Mesenchymal stem cell (in vitro differentiated cells and primary cell): ENCODE results near the gene CCL8.

ENCODE experiments used
- DNase-seq: peaks from one replicate; pipeline ENCODE4 v3.0.0-alpha.2; 2013
- H2AFZ ChIP-seq: one replicate; pipeline ENCODE4 v1.6.1; 2013; ENCODE audit warnings: low read depth, mild to moderate bottlenecking, control low read depth, inconsistent platforms, low read length, moderate library complexity
- H2AK5ac ChIP-seq: 2 replicates; pipeline ENCODE4 v1.6.1; 2013; ENCODE audit warnings: low read length, moderate library complexity, mild to moderate bottlenecking, inconsistent platforms; ENCODE audit not compliant: severe bottlenecking
- H2BK120ac ChIP-seq: one replicate; pipeline ENCODE4 v1.6.1; 2013; ENCODE audit warnings: low read depth, mild to moderate bottlenecking, inconsistent platforms, low read length, moderate library complexity
- H2BK12ac ChIP-seq, 2 experiments: one replicate each; pipeline ENCODE4 v1.6.1; 2013; ENCODE audit warnings: inconsistent platforms in 2 of 2, low read length in 2 of 2, mild to moderate bottlenecking in 2 of 2, moderate library complexity in 2 of 2, control low read depth in 1 of 2
- H2BK15ac ChIP-seq: one replicate; pipeline ENCODE4 v1.6.1; 2013; ENCODE audit warnings: mild to moderate bottlenecking, low read depth, inconsistent platforms; ENCODE audit not compliant: poor library complexity, severe bottlenecking
- H2BK5ac ChIP-seq: 2 replicates; pipeline ENCODE4 v1.6.1; 2013; ENCODE audit warnings: low read depth, mild to moderate bottlenecking, low read length, control low read depth, inconsistent platforms; ENCODE audit not compliant: poor library complexity, severe bottlenecking
- H3K14ac ChIP-seq, 2 experiments: one replicate each; pipeline ENCODE4 v1.6.1; 2013; ENCODE audit warnings: inconsistent platforms in 2 of 2, low read length in 2 of 2, control low read depth in 1 of 2, mild to moderate bottlenecking in 1 of 2, moderate library complexity in 1 of 2
- H3K18ac ChIP-seq, 2 experiments: one replicate each; pipeline ENCODE4 v1.6.1; 2013; ENCODE audit warnings: inconsistent platforms in 2 of 2, low read length in 2 of 2, control low read depth in 1 of 2, low read depth in 1 of 2, mild to moderate bottlenecking in 1 of 2
- H3K23ac ChIP-seq, 2 experiments: one replicate each; pipeline ENCODE4 v1.6.1; 2013; ENCODE audit warnings: inconsistent platforms in 2 of 2, low read length in 2 of 2, mild to moderate bottlenecking in 2 of 2, moderate library complexity in 2 of 2, control low read depth in 1 of 2
- H3K27ac ChIP-seq: 2 replicates; pipeline ENCODE4 v1.5.1; 2013; ENCODE audit warnings: mild to moderate bottlenecking, moderate library complexity, low read length, control low read depth, inconsistent platforms; ENCODE audit not compliant: poor library complexity, severe bottlenecking
- H3K27me3 ChIP-seq, 2 experiments: 2 replicates each; pipeline versions ENCODE4 v1.6.1 to v1.7.0; 2013; ENCODE audit warnings: low read length in 2 of 2, mild to moderate bottlenecking in 2 of 2, moderate library complexity in 2 of 2, control low read depth in 1 of 2, inconsistent platforms in 1 of 2; ENCODE audit not compliant: control insufficient read depth in 1 of 2, insufficient read depth in 1 of 2
- H3K36me3 ChIP-seq, 2 experiments: 2 replicates each; pipeline versions ENCODE4 v1.6.1 to v1.7.0; 2013; ENCODE audit warnings: low read length in 2 of 2, control low read depth in 1 of 2, inconsistent platforms in 1 of 2, low read depth in 1 of 2, mild to moderate bottlenecking in 1 of 2; ENCODE audit not compliant: insufficient read depth in 2 of 2, control insufficient read depth in 1 of 2
- H3K4ac ChIP-seq, 2 experiments: one replicate each; pipeline ENCODE4 v1.6.1; 2013; ENCODE audit warnings: inconsistent platforms in 2 of 2, low read length in 2 of 2, mild to moderate bottlenecking in 2 of 2, moderate library complexity in 2 of 2, control low read depth in 1 of 2, low read depth in 1 of 2
- H3K4me1 ChIP-seq: 2 replicates; pipeline ENCODE4 v1.6.1; 2013; ENCODE audit warnings: low read depth, low read length, control low read depth; ENCODE audit not compliant: control insufficient read depth, insufficient read depth
- H3K4me2 ChIP-seq: 2 replicates; pipeline ENCODE4 v1.6.1; 2013; ENCODE audit warnings: low read length, mild to moderate bottlenecking, inconsistent platforms; ENCODE audit not compliant: poor library complexity, severe bottlenecking
- H3K4me3 ChIP-seq, 2 experiments: 2 replicates each; pipeline versions ENCODE4 v1.5.1 to v1.7.0; 2013; ENCODE audit warnings: low read length in 2 of 2, mild to moderate bottlenecking in 2 of 2, control low read depth in 1 of 2, low read depth in 1 of 2; ENCODE audit not compliant: insufficient read depth in 1 of 2
- H3K79me1 ChIP-seq: replicated peaks from 2 replicates; pipeline ENCODE4 v1.6.1; 2013; ENCODE audit warnings: mild to moderate bottlenecking, control low read depth, low read length, inconsistent platforms; ENCODE audit not compliant: poor library complexity, severe bottlenecking
- H3K9ac ChIP-seq: 2 replicates; pipeline ENCODE4 v1.7.0; 2013; ENCODE audit warnings: mild to moderate bottlenecking, low read length, moderate library complexity
- H3K9me3 ChIP-seq: 2 replicates; pipeline ENCODE4 v1.7.0; 2013; ENCODE audit warnings: mild to moderate bottlenecking, low read length; ENCODE audit not compliant: control insufficient read depth
- H4K8ac ChIP-seq: one replicate; pipeline ENCODE4 v1.6.1; 2013; ENCODE audit warnings: inconsistent platforms, mild to moderate bottlenecking, low read length, moderate library complexity
- H4K91ac ChIP-seq: one replicate; pipeline ENCODE4 v1.6.1; 2013; ENCODE audit warnings: mild to moderate bottlenecking, low read length, inconsistent platforms
- WGBS: methylation state at CpG from one replicate; pipeline ENCODE4 v1.1.7; 2013; ENCODE audit warnings: mixed read lengths; 5-methylcytosine and 5-hydroxymethylcytosine counted together

CCL8 gene

GRCh38 chr17:34351096-34351495 is 31.9 kb downstream of the CCL8 start:
- Histone ChIP-seq H3K9me3 (no peaks in the 10 kb centered on the region), H3K27me3 (peaks cover 0 to 6% of the 10 kb centered on the region in 2 experiments), H4K8ac (no peak overlapping the region), H2BK12ac (no peak overlapping the region), H2BK120ac (no peak overlapping the region), H3K36me3 (no peaks in the 10 kb centered on the region), H4K91ac (no peak overlapping the region), H3K18ac (no peak overlapping the region), H3K27ac (no peak overlapping the region), H2BK5ac (no peak overlapping the region), H3K9ac (no peak overlapping the region), H2AK5ac (no peak overlapping the region), H2AFZ (no peak overlapping the region), H2BK15ac (no peak overlapping the region), H3K4ac (no peak overlapping the region), H3K4me2 (no peak overlapping the region), H3K14ac (no peak overlapping the region), H3K79me1 (no peaks in the 10 kb centered on the region), H3K4me3 (no peak overlapping the region), H3K23ac (no peak overlapping the region), H3K4me1 (no peaks in the 10 kb centered on the region)
- no CpG with 5 or more reads among the region's 1 CpG for WGBS
- DNase-seq = no peak

GRCh38 chr17:34352191-34352590 is 33.0 kb downstream of the CCL8 start:
- Histone ChIP-seq H3K36me3 (no peaks in the 10 kb centered on the region), H2AFZ (no peak overlapping the region), H2BK15ac (no peak overlapping the region), H4K91ac (no peak overlapping the region), H2BK12ac (no peak overlapping the region), H3K79me1 (no peaks in the 10 kb centered on the region), H3K4me1 (no peaks in the 10 kb centered on the region), H2BK120ac (no peak overlapping the region), H3K4me2 (no peak overlapping the region), H3K27ac (no peak overlapping the region), H3K9ac (no peak overlapping the region), H2AK5ac (no peak overlapping the region), H3K18ac (no peak overlapping the region), H3K9me3 (no peaks in the 10 kb centered on the region), H3K27me3 (peaks cover 0 to 6% of the 10 kb centered on the region in 2 experiments), H3K14ac (no peak overlapping the region), H3K23ac (no peak overlapping the region), H2BK5ac (no peak overlapping the region), H3K4me3 (no peak overlapping the region), H4K8ac (no peak overlapping the region), H3K4ac (no peak overlapping the region)
- no peak for DNase-seq

GRCh38 chr17:34354637-34355036 is 35.4 kb downstream of the CCL8 start:
- no peak overlapping the region for H3K4me3 ChIP-seq
- no peak overlapping the region for H4K8ac ChIP-seq

GRCh38 chr17:34356194-34356593 is 37.0 kb downstream of the CCL8 start, which contains the start of gene CCL13:
Gene CCL13 (plus strand): TSS chr17:34356480. CDS start chr17:34356527, 47 bp downstream.
- H3K4ac ChIP-seq = no peak within 1 kb of the TSS
- H2BK5ac ChIP-seq = peak within 1 kb of the TSS; percentile 31
- no peaks in the 10 kb centered on the region for H3K27me3 ChIP-seq
- H3K79me1 ChIP-seq = no peaks in the 10 kb centered on the region
- no peak within 1 kb of the TSS for H2AK5ac ChIP-seq
- no peaks in the 10 kb centered on the region for H3K36me3 ChIP-seq
- no peak within 1 kb of the TSS for H2AFZ ChIP-seq
- H3K14ac ChIP-seq = no peak within 1 kb of the TSS
- H3K4me3 ChIP-seq = no peak within 1 kb of the TSS
- no peak within 1 kb of the TSS for H2BK15ac ChIP-seq
- WGBS = 98% methylated on average over 5 of the region's 5 CpGs
- H3K9me3 ChIP-seq = no peaks in the 10 kb centered on the region
- H3K18ac ChIP-seq = no peak within 1 kb of the TSS
- no peak within 1 kb of the TSS for H4K8ac ChIP-seq
- H3K23ac ChIP-seq = no peak within 1 kb of the TSS
- no peak within 1 kb of the TSS for H3K4me2 ChIP-seq
- no peak within 1 kb of the TSS for H4K91ac ChIP-seq
- H2BK12ac ChIP-seq = no peak within 1 kb of the TSS
- H3K27ac ChIP-seq = no peak within 1 kb of the TSS
- no peak within 1 kb of the TSS for H2BK120ac ChIP-seq
- DNase-seq = no peak
- H3K4me1 ChIP-seq = no peaks in the 10 kb centered on the region
- no peak within 1 kb of the TSS for H3K9ac ChIP-seq

More at GRCh38 chr17:34354637-34355036, 35.4 kb downstream of the CCL8 start:
- Histone ChIP-seq H2BK120ac (no peak overlapping the region), H3K9ac (no peak overlapping the region), H2BK12ac (no peak overlapping the region), H2BK15ac (no peak overlapping the region), H3K23ac (no peak overlapping the region), H2AFZ (no peak overlapping the region), H2AK5ac (no peak overlapping the region), H3K4me1 (no peaks in the 10 kb centered on the region), H3K9me3 (no peaks in the 10 kb centered on the region), H3K14ac (no peak overlapping the region), H3K36me3 (no peaks in the 10 kb centered on the region), H3K4ac (no peak overlapping the region), H3K4me2 (no peak overlapping the region), H2BK5ac (no peak overlapping the region), H3K27ac (no peak overlapping the region), H3K79me1 (no peaks in the 10 kb centered on the region), H3K27me3 (no peaks in the 10 kb centered on the region), H4K91ac (no peak overlapping the region), H3K18ac (no peak overlapping the region)
- no peak for DNase-seq
